AG09319 (cell line): ENCODE results near the gene TRIP13.

ENCODE experiments used
- DNase-seq: peaks from one replicate; pipeline ENCODE4 v3.0.0-alpha.2; 2010; ENCODE audit warnings: low read depth; ENCODE audit errors: extremely low read depth
- TF ChIP-seq, protein P1 (sequence below): IDR thresholded peaks from 2 replicates; pipeline ENCODE4 v1.5.1; 2011; ENCODE audit warnings: low read depth, mild to moderate bottlenecking, inconsistent platforms, low read length, moderate library complexity

The TRIP13 gene

DNA sequence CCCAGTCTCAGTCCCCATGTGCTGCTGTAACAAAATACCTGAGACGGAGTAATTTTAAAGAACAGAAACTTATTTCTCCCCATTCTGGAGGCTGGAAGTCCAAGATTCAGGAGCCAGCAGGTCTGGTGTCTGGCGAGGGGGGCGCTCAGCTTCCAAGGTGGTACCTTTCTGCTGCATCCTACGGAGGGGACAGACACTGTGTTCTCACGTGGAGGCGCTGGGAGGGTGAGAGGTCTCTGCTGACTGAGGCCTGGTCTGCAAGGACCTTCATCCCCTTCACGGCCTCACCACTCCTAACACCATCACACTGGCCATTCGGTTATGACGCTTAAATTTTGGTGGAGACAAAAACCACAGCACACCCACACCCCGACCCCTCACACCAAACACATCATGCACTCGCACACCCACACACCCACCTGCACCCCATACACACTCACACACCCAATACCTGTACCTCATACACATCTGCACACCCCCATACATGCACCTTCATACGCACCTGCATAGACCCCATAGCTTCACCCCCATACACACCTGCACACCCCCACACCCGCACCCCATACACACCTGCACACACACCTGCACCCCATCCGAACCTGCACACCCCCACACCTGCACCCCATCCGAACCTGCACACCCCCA is 32.1 kb upstream of the TRIP13 start:
- TF ChIP-seq, protein P1, sequence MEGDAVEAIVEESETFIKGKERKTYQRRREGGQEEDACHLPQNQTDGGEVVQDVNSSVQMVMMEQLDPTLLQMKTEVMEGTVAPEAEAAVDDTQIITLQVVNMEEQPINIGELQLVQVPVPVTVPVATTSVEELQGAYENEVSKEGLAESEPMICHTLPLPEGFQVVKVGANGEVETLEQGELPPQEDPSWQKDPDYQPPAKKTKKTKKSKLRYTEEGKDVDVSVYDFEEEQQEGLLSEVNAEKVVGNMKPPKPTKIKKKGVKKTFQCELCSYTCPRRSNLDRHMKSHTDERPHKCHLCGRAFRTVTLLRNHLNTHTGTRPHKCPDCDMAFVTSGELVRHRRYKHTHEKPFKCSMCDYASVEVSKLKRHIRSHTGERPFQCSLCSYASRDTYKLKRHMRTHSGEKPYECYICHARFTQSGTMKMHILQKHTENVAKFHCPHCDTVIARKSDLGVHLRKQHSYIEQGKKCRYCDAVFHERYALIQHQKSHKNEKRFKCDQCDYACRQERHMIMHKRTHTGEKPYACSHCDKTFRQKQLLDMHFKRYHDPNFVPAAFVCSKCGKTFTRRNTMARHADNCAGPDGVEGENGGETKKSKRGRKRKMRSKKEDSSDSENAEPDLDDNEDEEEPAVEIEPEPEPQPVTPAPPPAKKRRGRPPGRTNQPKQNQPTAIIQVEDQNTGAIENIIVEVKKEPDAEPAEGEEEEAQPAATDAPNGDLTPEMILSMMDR: no peak
- DNase-seq: no peak

DNA sequence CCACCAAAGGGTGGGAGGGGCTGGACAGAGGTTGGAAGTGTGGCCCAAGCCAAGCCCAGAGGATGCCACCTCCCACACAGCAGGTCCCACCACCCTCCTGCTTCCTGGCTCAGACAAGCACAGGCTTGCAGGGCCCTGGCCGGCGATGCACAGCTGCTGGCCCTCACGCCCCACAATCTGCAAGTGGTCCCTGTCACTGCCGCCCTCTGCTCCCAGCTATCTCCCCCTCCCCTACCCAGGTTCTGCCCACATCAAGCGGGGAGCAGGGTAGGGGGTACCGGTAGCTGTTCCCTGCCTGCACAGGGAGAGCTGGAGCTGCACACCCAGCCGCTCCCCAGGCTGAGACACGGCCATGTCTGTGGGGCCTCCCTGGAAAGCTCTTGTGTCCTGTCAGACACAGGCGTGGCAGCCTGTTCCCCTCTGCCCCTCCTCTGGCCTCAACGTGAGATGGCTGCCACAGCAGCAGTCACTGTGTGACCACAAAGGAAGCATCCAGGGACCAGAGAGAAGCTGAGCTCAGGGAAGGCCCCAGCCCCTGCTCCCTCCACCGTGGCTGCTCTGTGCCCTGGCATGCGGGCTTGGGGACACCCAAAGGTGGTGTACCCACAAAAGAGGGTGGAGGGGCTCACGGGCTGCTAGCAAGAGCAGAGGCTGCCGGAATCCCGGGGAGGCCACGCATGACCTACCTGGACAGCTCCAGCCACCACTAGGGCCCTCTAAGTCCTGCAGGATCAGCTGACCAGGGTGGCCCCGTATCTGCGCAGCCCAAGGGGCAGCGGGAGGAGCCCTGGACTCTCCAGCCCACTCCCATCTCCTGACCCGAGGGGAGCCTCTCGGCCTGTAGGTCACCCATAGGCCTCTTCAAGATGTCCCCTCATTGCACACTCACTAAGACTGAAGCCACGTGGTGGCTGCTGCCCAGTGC is 31.0 kb upstream of the TRIP13 start:
- TF ChIP-seq, protein P1: no peak
- no peak for DNase-seq

- DNase-seq: no peak
- TF ChIP-seq, protein P1: no peak
Measured at GRCh38 chr5:862367-863243, 30.1 kb upstream of the TRIP13 start.

GRCh38 chr5:863244-863805 is 29.4 kb upstream of the TRIP13 start:
- TF ChIP-seq, protein P1: no peak
- DNase-seq: no peak

GRCh38 chr5:864492-865167 is 28.1 kb upstream of the TRIP13 start:
- no peak for DNase-seq
- TF ChIP-seq, protein P1: no peak

DNA sequence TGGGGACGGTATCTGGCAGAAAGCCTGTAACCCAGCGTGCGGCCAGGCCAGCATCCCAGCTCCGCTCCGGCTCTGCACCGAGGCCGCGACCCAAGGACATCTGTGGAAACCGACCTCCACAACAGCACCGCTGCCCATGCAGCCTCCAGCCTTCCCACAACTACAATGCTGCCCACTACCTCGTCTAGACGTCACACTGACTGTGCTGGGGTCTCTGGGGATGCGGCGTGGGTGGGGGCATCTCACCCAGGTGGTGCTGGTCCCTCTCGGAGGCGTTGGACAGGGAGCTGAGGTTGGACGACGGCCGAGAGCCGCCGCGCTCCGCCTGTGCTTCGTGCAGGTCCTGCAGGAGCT is 27.5 kb upstream of the TRIP13 start:
- no peak for DNase-seq
- TF ChIP-seq, protein P1: no peak
